Stimulated activated CD8-positive, alpha-beta memory T cell treated with anti-CD3 and anti-CD28 coated beads, Interleukin-7, amount 100 ng/mL, for 1 hour (primary cell): ENCODE measurements around the gene CPNE2.

Experiments used
- DNase-seq, 2 donors: peaks; one replicate each; pipeline ENCODE4 v3.0.0-alpha.2; 2020; ENCODE audit warnings: low read depth in 2 of 2

CPNE2 gene

GRCh38 chr16:57144027-57144426 lies 51.6 kb downstream of the CPNE2 start:
- DNase-seq = no peak

DNA sequence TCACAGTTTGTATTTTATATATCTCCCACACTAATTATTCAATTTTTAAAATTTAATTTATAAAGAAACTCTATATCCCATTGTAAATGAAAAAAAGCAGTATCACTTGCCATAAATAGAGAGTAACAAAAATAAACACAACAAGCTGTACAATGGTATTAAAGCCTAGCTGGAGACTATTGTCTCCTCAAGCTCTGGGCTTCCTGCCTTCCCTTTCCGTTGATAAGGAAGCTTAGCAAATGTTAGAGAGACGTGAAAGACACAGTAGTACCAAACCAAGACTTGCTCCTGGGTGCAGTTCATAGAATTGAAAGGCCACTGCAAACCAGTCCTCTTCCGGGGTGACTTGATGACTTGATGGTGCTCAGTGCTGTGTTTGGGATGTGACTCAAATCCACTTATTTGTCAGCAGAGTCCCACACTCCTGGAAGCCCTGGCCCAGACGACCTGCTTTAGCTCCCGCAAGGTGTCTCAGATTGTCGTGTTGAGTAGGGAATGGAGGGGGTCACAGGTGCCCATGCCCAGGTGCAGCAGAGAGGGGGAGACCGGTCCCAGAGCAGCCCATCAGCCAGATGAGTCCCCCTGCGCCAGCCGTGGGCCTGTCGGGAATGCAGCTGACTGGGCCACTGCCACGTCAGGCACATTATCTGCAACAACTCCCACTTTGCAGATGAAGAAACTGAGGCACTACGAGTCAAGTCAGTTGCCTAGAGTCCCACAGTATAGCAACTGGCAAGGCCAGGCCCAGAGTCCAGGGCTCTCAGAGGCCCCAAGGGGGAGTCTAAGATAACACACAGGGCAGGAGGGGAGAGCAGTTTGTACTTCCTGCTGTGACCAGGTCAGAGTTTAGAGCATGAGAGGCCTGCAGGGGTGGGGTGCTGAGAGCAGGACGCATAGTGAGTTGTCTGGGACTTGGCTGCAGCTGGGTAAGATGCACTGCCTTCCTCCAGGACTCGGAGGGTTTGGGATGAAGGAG lies 53.0 kb downstream of the CPNE2 start:
- DNase-seq = no peak

GRCh38 chr16:57146040-57146647 lies 53.8 kb downstream of the CPNE2 start:
- DNase-seq = no peak

DNA sequence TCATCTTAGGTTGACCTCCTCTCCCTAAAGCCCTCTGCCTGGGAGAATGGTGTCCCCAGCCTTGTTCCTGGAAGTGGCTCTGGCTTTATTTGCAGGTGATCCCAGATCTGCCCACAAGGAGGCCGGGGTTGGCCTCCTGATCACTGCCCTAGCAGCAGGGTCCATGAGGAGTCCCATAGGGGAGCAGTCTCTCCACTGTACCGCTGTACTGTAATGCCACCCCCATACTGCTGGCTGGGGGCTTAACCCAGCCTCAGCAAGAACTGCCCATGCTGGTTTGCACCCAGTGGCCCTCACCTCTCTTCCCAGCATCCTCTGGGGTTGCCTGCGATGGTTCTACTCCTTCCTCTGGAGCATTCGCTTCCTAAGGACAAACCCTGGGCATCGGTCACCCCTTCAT lies 54.4 kb downstream of the CPNE2 start:
- DNase-seq = no peak

DNA sequence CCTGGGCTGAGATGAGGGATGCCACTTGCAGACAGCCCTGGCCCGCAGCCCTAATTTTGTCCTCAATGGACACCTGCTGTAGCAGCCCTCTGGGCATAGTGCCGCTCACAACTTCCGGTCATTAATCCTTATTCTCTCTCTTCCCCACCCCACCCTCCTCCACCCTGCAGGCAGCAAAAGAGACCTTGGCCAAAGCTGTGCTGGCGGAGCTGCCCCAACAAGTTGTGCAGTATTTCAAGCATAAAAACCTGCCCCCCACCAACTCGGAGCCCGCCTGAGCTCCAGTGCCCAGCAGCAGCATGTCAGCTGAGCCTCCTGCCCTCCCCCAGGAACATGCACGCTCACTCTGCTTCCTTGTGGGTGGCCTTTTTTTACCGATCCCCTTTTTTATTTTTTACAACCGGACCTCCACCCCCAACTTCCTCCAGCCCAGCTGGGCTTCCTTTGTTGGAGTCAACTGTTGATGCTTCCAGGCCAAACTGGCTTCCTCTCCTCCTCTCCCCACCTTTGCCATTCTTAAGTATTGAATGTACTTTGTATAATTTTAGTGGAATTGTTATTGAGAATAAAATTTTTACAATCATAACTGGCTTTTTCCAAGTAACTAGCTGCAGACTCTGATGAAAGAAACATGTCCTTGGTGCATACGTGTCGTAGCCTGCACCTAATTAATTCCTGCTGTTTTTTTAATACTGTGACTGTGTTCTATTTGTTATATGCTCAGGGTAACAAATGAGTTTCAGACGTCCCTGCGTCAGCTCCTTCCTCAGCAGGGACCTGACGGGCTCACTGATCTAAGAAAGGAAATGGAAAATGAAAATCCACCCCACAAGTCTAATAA lies 55.2 kb downstream of the CPNE2 start:
- DNase-seq = no peak

DNA sequence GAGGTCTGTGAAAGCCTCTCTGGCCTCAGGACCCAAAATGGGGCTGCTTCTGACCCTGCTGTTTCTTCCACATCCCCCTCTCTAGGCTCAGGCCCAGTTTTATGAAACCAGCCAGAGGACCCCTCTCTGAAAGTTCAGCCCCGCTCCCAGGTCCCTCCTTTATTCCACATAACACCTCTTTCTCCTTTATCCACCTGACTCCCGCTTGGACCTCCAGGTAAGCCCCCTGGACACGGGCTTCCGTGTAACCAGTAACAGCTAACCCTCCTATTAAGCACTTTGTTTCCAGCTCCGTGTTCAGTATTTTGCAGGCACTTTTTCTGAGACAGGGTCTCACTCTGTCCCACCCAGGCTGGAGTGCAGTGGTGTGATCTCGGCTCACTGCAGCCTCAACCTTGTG lies 56.1 kb downstream of the CPNE2 start:
- no peak for DNase-seq

DNA sequence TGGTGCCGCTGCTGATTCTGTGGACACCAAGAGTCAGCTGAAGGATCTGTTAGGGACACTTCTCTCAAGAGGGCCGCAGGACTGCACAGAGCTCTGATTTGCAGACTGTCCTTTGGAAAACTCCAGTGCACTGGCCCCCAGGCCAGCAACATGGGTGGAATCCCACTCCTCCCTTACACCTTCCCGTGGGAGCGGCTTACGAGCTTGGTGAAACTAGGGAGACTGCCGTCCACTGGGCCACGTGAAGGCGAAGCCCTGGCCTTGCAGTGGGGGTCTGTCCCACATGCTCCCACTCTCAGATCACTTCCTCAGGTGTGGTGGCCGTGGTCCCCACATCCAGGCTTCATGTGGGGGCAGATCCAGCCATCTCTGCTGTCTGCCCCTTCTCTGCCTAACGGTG lies 57.0 kb downstream of the CPNE2 start:
- DNase-seq = no peak

DNA sequence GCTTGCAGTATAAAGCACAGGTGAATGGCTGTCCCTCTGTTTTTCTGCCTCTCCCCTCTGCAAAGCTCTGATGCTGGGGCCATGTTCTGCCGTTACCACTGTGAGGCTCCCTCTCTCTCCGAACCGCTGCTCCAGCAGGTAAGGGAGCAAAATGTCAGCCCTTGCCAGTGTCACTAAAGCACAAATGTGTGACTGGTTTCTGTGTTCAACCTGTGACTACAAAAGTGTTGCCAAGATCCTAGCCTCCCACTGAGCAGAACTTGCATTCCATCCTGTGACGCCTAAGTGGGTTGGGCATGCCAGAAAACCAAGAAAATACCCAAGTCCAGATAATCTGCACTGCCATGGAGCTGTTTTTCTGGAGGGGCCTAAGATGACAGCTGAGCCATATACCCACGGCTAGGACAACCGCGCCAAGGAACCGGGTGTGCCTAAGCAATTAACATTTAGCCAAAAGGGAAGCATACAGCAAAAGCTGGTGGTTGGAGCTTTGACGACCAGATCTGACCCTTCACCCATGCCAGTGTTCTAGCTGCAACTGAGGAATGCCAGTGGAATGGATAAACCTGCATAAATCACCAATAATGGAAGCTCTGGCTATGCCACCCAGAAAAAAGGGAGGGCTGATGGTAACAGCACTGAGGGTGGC lies 58.4 kb downstream of the CPNE2 start:
- DNase-seq = no peak

DNA sequence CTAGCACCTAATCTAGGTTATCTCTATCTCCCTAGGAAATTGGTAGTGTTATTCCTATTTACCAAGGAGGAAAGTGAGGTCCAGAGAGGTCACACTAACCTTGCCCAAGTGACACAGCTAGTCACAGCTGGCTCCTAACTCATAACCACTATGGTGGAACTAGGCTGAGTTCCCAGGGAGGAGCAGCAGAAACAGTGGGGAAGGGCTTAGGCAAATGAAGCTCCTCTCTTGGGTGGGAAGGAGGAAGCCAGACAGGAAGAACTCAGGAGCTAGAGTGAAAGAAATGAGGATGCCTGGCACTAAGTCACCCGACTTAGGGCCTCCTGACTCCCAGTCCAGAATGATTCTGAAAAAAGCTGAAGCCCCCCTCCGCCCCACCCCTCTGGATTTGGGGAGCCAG lies 59.0 kb downstream of the CPNE2 start:
- no peak for DNase-seq

- DNase-seq = no peak
These were observed 60.0 kb downstream of the CPNE2 start for GRCh38 chr16:57152096-57153093.

- DNase-seq = no peak
These were observed 61.5 kb downstream of the CPNE2 start for GRCh38 chr16:57153841-57154240.

DNA sequence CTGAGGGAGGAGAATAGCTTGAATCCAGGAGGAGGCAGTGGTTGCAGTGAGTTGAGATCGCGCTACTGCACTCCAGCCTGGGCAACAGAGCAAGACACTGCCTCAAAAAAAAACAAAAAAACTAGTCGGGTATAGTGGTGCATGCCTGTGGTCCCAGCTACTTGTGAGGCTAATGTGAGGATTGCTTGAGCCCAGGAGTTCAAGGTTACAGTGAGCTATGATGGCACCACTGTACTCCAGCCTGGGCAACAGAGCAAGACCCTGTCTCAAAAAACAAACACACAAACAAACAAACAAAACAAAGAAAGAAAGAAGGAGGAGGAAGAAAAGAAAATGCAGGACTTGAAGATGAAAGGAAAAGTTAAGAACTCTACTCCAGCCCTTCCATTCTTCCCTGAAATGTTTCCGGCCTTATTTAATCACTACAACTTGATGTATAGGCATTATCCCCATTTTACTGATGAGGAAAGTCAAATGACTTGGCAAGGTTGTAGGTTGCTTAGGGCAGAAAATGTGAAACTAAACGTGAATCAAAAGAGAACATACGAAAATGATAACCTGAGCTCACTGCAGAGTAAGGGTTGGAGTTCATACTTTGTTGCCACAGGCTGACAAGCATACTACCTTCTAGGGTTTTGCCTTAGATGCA lies 63.4 kb downstream of the CPNE2 start:
- no peak for DNase-seq

DNA sequence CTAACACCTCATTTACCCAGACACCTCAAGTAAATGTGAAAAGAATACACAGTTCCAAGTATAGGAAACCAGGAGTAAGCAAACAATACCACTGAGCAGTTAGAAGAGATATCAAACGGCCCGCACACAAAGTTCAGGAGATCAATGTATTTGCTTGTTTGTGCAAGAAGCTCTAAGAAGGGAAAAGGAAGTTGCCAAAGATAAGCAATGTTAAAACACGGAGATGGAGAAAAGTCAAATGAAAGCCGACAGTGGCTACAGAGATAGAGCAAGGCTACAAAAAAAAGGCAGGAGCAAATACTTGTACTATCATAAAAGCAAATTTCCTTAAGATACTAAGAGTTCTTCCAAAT lies 63.9 kb downstream of the CPNE2 start:
- no peak for DNase-seq

GRCh38 chr16:57157533-57157932 lies 65.2 kb downstream of the CPNE2 start:
- no peak for DNase-seq

DNA sequence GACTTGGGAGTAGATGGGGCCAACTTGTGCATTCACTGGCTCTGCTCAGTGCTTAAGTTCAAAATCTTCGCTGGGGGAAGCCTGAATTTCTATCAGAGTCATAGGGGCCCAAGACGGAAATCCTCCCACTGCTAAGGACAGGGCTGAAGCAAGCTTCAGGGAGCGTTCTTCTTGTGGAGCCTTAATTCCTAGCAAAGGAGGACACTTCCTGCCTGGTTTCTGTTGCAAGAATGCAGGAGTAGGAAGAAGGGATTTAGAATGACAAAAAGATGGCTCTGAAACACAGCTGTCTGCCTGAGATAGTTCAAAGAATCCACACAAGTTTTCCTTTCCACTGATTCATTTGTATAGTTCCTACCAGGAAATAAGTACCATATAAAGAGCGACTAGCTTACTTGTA lies 67.1 kb downstream of the CPNE2 start:
- no peak for DNase-seq

DNA sequence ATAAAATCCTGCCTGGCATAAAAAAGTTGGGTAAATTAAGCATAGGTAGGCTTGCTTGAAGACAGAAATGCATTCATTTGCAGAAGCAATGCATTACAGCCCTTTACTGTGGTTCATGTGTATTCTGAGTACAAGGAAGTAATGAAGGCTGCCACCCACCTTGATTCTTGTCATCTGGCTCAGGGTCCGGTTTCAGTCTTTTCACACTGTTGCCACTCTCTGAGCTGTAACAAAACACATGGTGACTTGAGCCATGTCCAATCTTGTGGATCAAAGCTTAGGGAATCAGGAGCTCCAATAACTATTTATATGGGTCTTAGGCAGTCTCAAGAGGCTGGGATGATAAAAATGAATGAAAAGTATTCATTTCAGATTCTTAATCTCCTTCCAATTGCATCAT lies 71.5 kb downstream of the CPNE2 start:
- DNase-seq = no peak

GRCh38 chr16:57165483-57165882 lies 73.1 kb downstream of the CPNE2 start:
- no peak for DNase-seq

GRCh38 chr16:57165938-57166337 lies 73.6 kb downstream of the CPNE2 start:
- DNase-seq = no peak

- no peak for DNase-seq
These were observed 74.1 kb downstream of the CPNE2 start for GRCh38 chr16:57166451-57166850.

DNA sequence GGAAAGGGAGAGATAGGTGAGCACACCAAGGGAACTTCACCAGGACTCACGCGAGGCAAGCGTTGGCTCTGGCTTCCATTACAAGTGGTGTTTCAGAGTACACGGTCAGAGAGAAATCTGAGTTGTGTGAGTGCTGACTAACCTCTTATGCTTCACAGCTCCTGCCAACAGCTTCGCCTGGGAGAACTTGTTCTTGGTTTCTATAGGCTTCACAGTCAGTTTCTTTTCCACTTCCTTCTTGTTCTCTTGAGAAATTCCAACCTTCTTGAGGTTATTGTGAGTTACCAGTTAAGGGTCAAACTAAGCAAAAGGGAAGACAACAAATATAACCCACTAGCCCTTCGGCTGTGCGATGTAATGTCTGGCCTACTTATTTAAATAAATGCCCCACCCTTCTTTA lies 74.6 kb downstream of the CPNE2 start:
- no peak for DNase-seq
